CD4-positive, alpha-beta memory T cell (primary cell): ENCODE results near the gene METTL15. TPM values are rescaled to one million over a fixed set of nuclear protein-coding genes. Genes with fewer than 3 reads are reported as not detected.
"Not testable (repeated sequence)": the region's sequence is repeated elsewhere in the genome, so short reads cannot be mapped to it uniquely, and the experiment has no call there.

ENCODE experiments used
- CTCF ChIA-PET: fragments of 350-600 bp; sonication (Branson Sonifier 250); formaldehyde crosslinking; loops from one replicate; lab custom pipeline; 2021; ENCODE audit warnings: inconsistent platforms; ENCODE audit not compliant: partially characterized antibody; lab: Charles Lee
- POLR2A ChIA-PET: fragments of 350-600 bp; sonication (Branson Sonifier 250); formaldehyde crosslinking; loops from one replicate; lab custom pipeline; 2021; ENCODE audit not compliant: partially characterized antibody; lab: Charles Lee
- DNase-seq, 5 donors: peaks; one replicate each; pipeline versions ENCODE4 v3.0.0 to v3.0.0-alpha.2; 2020 to 2022; ENCODE audit warnings: mixed read lengths in 1 of 5
- H3K27ac ChIP-seq: one replicate; pipeline ENCODE4 v1.7.0; 2013; ENCODE audit warnings: low read depth, low read length
- H3K27me3 ChIP-seq: 2 replicates; pipeline ENCODE4 v1.7.0; 2013; ENCODE audit warnings: mild to moderate bottlenecking, low read length, moderate library complexity; ENCODE audit not compliant: insufficient read depth
- H3K36me3 ChIP-seq: 2 replicates; pipeline ENCODE4 v1.7.0; 2013; ENCODE audit warnings: mild to moderate bottlenecking, low read length, moderate library complexity; ENCODE audit not compliant: insufficient read depth
- H3K4me1 ChIP-seq: 2 replicates; pipeline ENCODE4 v1.7.0; 2013; ENCODE audit warnings: mild to moderate bottlenecking, low read length, moderate library complexity; ENCODE audit not compliant: insufficient read depth
- H3K4me3 ChIP-seq, 2 donors: one replicate each; pipeline ENCODE4 v1.7.0; 2013; ENCODE audit warnings: low read length in 2 of 2, mild to moderate bottlenecking in 1 of 2
- H3K9me3 ChIP-seq, 2 donors: one replicate each; pipeline ENCODE4 v1.7.0; 2013; ENCODE audit warnings: low read length in 2 of 2, control low read depth in 1 of 2; ENCODE audit not compliant: control insufficient read depth in 1 of 2
- H3K27ac Mint-ChIP-seq, 7 donors: one replicate each; pipeline ENCODE4 v1.8.0; 2020 to 2021; ENCODE audit warnings: mixed read lengths in 7 of 7, mild to moderate bottlenecking in 6 of 7, inconsistent platforms in 3 of 7, moderate library complexity in 3 of 7
- H3K27me3 Mint-ChIP-seq, 2 donors: one replicate each; pipeline ENCODE4 v1.8.0; 2020 to 2021; ENCODE audit warnings: mixed read lengths in 2 of 2
- H3K36me3 Mint-ChIP-seq, 2 donors: one replicate each; pipeline ENCODE4 v1.8.0; 2020 to 2021; ENCODE audit warnings: mixed read lengths in 2 of 2, inconsistent platforms in 1 of 2, mild to moderate bottlenecking in 1 of 2
- H3K4me1 Mint-ChIP-seq, 4 donors: one replicate each; pipeline ENCODE4 v1.8.0; 2020 to 2021; ENCODE audit warnings: mixed read lengths in 4 of 4, mild to moderate bottlenecking in 1 of 4
- H3K4me3 Mint-ChIP-seq, 8 donors: one replicate each; pipeline ENCODE4 v1.8.0; 2020 to 2021; ENCODE audit warnings: mixed read lengths in 8 of 8, mild to moderate bottlenecking in 7 of 8, moderate library complexity in 6 of 8, inconsistent platforms in 3 of 8
- H3K9me3 Mint-ChIP-seq, 8 donors: one replicate each; pipeline ENCODE4 v1.8.0; 2020 to 2021; ENCODE audit warnings: mixed read lengths in 8 of 8, mild to moderate bottlenecking in 5 of 8, inconsistent platforms in 3 of 8, moderate library complexity in 1 of 8
- intact Hi-C: fragments of 100-400 bp; cut with micrococcal nuclease; formaldehyde crosslinking; loops from one replicate; pipeline ENCODE4 v1.15.1; 2023
- polyA plus RNA-seq, 2 donors: library from polyadenylated mRNA; unstranded; fragments of 300-500 nt; fragmentation: Illumina TruSeq; gene quantifications; one replicate each; pipeline ENCODE4 v1.2.3, GENCODE V29; 2021
- total RNA-seq, 2 experiments: library from RNA; stranded (reverse); gene quantifications; one replicate each; pipeline ENCODE4 v1.2.3, GENCODE V29; 2021

The METTL15 gene
- total and polyA plus RNA-seq, 4 experiments from 2014 or later, result 6.6 to 14.0 (median 9.5) TPM

DNA sequence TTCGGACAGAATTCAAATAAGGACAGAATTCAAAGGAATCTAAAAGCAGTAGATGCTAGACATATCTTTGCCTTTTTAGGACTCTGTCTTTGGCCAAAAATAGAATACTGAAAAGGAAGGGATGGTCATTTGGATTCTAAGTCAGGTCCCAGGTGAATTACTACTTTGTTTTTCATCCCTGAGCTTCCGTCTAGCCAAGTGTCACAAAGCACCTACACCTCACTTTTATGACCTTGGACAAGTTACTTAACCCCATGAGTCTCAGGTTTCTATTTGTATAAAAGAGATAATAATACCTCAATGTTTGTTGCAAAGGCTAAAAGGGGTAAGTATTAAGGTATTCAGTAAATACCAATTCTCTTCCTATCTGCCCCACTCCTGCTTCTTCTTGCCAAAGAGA lies 7.5 kb upstream of the METTL15 start:
- POLR2A ChIA-PET, result no interaction called here
- H3K4me3 Mint-ChIP-seq, result no peak overlapping the region
- intact Hi-C loops, result no loop called here

DNA sequence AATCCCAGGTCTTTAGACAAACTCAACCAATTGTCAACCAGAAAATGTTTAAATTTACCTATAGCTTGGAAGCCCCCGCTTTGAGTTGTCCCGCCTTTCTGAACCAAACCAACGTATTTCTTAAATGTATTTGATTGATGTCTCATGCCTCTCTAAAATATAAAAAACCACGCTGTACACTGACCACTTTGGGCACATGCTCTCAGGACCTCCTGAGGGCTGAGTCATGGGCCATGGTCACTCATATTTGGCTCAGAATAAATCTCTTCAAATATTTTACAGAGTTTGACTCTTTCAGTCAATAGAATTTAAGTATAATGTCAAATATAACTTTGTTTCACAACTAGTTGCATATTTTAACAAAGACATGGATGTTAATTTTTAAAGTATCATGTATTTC lies 5.9 kb upstream of the METTL15 start:
- H3K4me1 ChIP-seq, result peaks cover 29% of the 10 kb centered on the region
- H3K27ac ChIP-seq, H3K4me3 ChIP-seq, H3K36me3 ChIP-seq, H3K4me3 Mint-ChIP-seq, intact Hi-C loops, H3K9me3 ChIP-seq, H3K27me3 Mint-ChIP-seq, H3K27ac Mint-ChIP-seq, CTCF ChIA-PET, POLR2A ChIA-PET, H3K27me3 ChIP-seq, H3K36me3 Mint-ChIP-seq, DNase-seq, H3K9me3 Mint-ChIP-seq: not testable (repeated sequence)
- peaks cover 8 to 21% (median 17%) of the 10 kb centered on the region in 4 donors for H3K4me1 Mint-ChIP-seq

More for the DNA sequence above, 7.5 kb upstream of the METTL15 start:
- no peaks in the 10 kb centered on the region for H3K27me3 ChIP-seq
- H3K4me1 ChIP-seq, result peaks cover 12% of the 10 kb centered on the region
- no peaks in the 10 kb centered on the region for H3K36me3 Mint-ChIP-seq
- DNase-seq, result no peak
- no peak overlapping the region for H3K27ac ChIP-seq
- no peak overlapping the region for H3K4me3 ChIP-seq
- peak overlapping the region in 1 of 7 donors; percentile 4 for H3K27ac Mint-ChIP-seq
- no peaks in the 10 kb centered on the region for H3K36me3 ChIP-seq
- CTCF ChIA-PET, result no interaction called here
- no peaks in the 10 kb centered on the region for H3K9me3 ChIP-seq
- H3K9me3 Mint-ChIP-seq, result no peaks in the 10 kb centered on the region
- no peaks in the 10 kb centered on the region for H3K27me3 Mint-ChIP-seq
- H3K4me1 Mint-ChIP-seq, result peaks cover 3 to 11% (median 10%) of the 10 kb centered on the region in 4 donors

DNA sequence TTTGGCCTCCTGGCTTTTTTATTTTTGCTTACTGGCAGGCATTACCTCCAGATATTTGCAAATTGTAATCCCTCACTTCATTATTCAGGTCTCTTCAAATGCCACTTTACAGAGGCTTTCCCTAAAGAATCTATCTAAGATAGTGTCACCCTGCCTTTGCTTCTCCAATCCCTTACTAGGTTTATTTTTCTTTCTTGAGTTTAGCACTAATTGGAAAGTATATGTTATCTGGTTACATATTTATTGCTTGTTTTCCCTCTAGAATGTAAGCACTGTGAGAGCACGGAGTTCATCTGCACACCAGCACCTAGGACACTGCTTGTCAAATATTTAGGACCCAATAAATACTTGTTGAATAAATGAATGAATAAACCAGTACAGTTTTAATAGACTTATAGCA lies 3.8 kb upstream of the METTL15 start:
- DNase-seq, result no peak
- Histone ChIP-seq H3K36me3 (no peaks in the 10 kb centered on the region), H3K9me3 (no peaks in the 10 kb centered on the region), H3K27me3 (no peaks in the 10 kb centered on the region), H3K4me3 (no peak overlapping the region), H3K27ac (no peak overlapping the region), H3K4me1 (peaks cover 42% of the 10 kb centered on the region)
- peak overlapping the region in 1 of 8 donors; percentile 2 for H3K4me3 Mint-ChIP-seq
- H3K4me1 Mint-ChIP-seq, result peaks cover 23 to 42% (median 34%) of the 10 kb centered on the region in 4 donors
- H3K36me3 Mint-ChIP-seq, result peaks cover 0 to 12% of the 10 kb centered on the region in 2 donors
- CTCF ChIA-PET, result interaction anchor here (1.1 kb wide), 1 partner anchor 8 kb away, joined by 3 read pairs; no protein-coding TSS in a partner anchor
- H3K27ac Mint-ChIP-seq, result peak overlapping the region in 1 of 7 donors; percentile 59
- H3K9me3 Mint-ChIP-seq, result peaks cover 0 to 2% (median 0%) of the 10 kb centered on the region in 8 donors
- no peaks in the 10 kb centered on the region for H3K27me3 Mint-ChIP-seq
- intact Hi-C loops, result no loop called here
- POLR2A ChIA-PET, result no interaction called here

GRCh38 chr11:28104984-28105383 lies 3.2 kb upstream of the METTL15 start:
- no peaks in the 10 kb centered on the region for H3K9me3 ChIP-seq
- H3K36me3 ChIP-seq, result no peaks in the 10 kb centered on the region
- Mint-ChIP-seq H3K36me3 (peaks cover 0 to 15% of the 10 kb centered on the region in 2 donors), H3K27ac (peak overlapping the region in 2 of 7 donors; percentile 19 to 59), H3K4me1 (peaks cover 24 to 47% (median 35%) of the 10 kb centered on the region in 4 donors), H3K27me3 (no peaks in the 10 kb centered on the region), H3K9me3 (peaks cover 0 to 2% (median 0%) of the 10 kb centered on the region in 8 donors), H3K4me3 (no peak overlapping the region)
- POLR2A ChIA-PET, result no interaction called here
- H3K27ac ChIP-seq, result no peak overlapping the region
- H3K4me1 ChIP-seq, result peaks cover 47% of the 10 kb centered on the region
- no peaks in the 10 kb centered on the region for H3K27me3 ChIP-seq
- no peak for DNase-seq
- intact Hi-C loops, result no loop called here
- H3K4me3 ChIP-seq, result no peak overlapping the region
- CTCF ChIA-PET, result interaction anchor here (0.8 to 1.1 kb wide), 2 partner anchors 9 to 46 kb away, joined by 3 to 4 read pairs; no protein-coding TSS in a partner anchor

- H3K27ac Mint-ChIP-seq, result peak overlapping the region; percentile 63 to 95 (median 86)
- no peak for DNase-seq
- CTCF ChIA-PET, result interaction anchor here (0.8 kb wide), 1 partner anchor 47 kb away, joined by 4 read pairs; no protein-coding TSS in a partner anchor
- Histone ChIP-seq H3K27me3 (no peaks in the 10 kb centered on the region), H3K9me3 (no peaks in the 10 kb centered on the region), H3K4me1 (peaks cover 48% of the 10 kb centered on the region), H3K36me3 (no peaks in the 10 kb centered on the region), H3K4me3 (no peak overlapping the region), H3K27ac (no peak overlapping the region)
- no peaks in the 10 kb centered on the region for H3K27me3 Mint-ChIP-seq
- H3K4me3 Mint-ChIP-seq, result peak overlapping the region in 7 of 8 donors; percentile 25 to 92 (median 63)
- POLR2A ChIA-PET, result no interaction called here
- intact Hi-C loops, result no loop called here
- peaks cover 0 to 2% (median 0%) of the 10 kb centered on the region in 8 donors for H3K9me3 Mint-ChIP-seq
- H3K36me3 Mint-ChIP-seq, result peaks cover 0 to 22% of the 10 kb centered on the region in 2 donors
- H3K4me1 Mint-ChIP-seq, result peaks cover 28 to 56% (median 39%) of the 10 kb centered on the region in 4 donors
These were observed 2.3 kb upstream of the METTL15 start for GRCh38 chr11:28105869-28106268.

GRCh38 chr11:28106353-28107043 lies 1.7 kb upstream of the METTL15 start:
- peaks cover 0 to 2% (median 0%) of the 10 kb centered on the region in 8 donors for H3K9me3 Mint-ChIP-seq
- no peaks in the 10 kb centered on the region for H3K27me3 ChIP-seq
- H3K27me3 Mint-ChIP-seq, result no peaks in the 10 kb centered on the region
- H3K36me3 Mint-ChIP-seq, result peaks cover 0 to 23% of the 10 kb centered on the region in 2 donors
- ChIA-PET POLR2A (interaction anchor here (0.9 kb wide), 1 partner anchor 10 kb away, joined by 3 read pairs; no protein-coding TSS in a partner anchor), CTCF (interaction anchor here (0.7 to 0.8 kb wide), 2 partner anchors 27 to 611 kb away, joined by 3 read pairs; no protein-coding TSS in a partner anchor)
- H3K4me1 Mint-ChIP-seq, result peaks cover 28 to 62% (median 44%) of the 10 kb centered on the region in 4 donors
- no peaks in the 10 kb centered on the region for H3K36me3 ChIP-seq
- H3K27ac ChIP-seq, result peak overlapping the region; percentile 88
- H3K4me3 Mint-ChIP-seq, result peak overlapping the region; percentile 25 to 92 (median 63)
- DNase-seq, result no peak
- intact Hi-C loops, result no loop called here
- H3K9me3 ChIP-seq, result no peaks in the 10 kb centered on the region
- peak overlapping the region; percentile 63 to 100 (median 88) for H3K27ac Mint-ChIP-seq
- H3K4me3 ChIP-seq, result no peak overlapping the region
- peaks cover 54% of the 10 kb centered on the region for H3K4me1 ChIP-seq

DNA sequence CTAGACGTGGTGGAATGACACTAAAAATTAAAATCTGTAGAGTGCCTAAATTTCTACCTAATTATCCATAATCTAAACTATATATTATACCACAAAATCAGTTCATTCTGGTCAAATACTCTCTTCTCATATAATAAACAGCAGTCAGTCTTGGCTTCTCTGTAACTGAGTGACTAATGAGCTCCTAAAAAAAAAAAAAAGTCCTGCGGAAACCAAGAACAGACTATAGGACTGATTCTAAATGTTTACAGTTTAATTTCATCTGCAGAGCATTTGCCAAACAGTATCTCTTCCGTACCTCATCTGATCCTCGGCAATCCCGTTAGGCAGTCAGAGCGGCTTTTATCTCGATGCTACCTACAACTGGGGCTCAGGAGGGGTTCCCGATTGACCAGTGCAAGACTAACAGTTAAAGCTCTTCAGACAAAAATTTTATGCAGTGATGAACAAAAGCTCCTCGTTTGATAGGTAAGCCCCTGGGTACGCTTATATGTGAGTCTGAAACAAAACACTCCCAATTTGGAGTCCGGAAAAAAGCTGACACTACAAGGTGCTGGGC lies 918 bp upstream of the METTL15 start:
- Mint-ChIP-seq H3K4me1 (peaks cover 34 to 70% (median 51%) of the 10 kb centered on the region in 4 donors), H3K36me3 (peaks cover 0 to 23% of the 10 kb centered on the region in 2 donors), H3K4me3 (peak overlapping the region; percentile 91 to 96 (median 92)), H3K27ac (peak overlapping the region; percentile 95 to 100 (median 99)), H3K9me3 (peaks cover 0 to 2% (median 0%) of the 10 kb centered on the region in 8 donors), H3K27me3 (no peaks in the 10 kb centered on the region)
- Histone ChIP-seq H3K36me3 (no peaks in the 10 kb centered on the region), H3K27ac (peak overlapping the region; percentile 88), H3K4me1 (peaks cover 62% of the 10 kb centered on the region), H3K9me3 (no peaks in the 10 kb centered on the region), H3K27me3 (no peaks in the 10 kb centered on the region), H3K4me3 (peak overlapping the region; percentile 63 to 74)
- CTCF ChIA-PET, result interaction anchor here (0.7 to 1.6 kb wide), 3 partner anchors 11 to 612 kb away, joined by 3 to 7 read pairs (median 3); no protein-coding TSS in a partner anchor
- POLR2A ChIA-PET, result interaction anchor here (0.9 to 1.0 kb wide), 2 partner anchors 9 to 16 kb away, joined by 3 read pairs; no protein-coding TSS in a partner anchor
- intact Hi-C loops, result no loop called here
- peak in 4 of 5 donors; percentile 35 to 41 (median 38) for DNase-seq
